CD8-positive, alpha-beta memory T cell (primary cell): ENCODE measurements around the gene DDX39B. TPM values are rescaled to one million over a fixed set of nuclear protein-coding genes. Genes with fewer than 3 reads are reported as not detected.
A peak's percentile ranks its signal among the peaks of the same experiment; 100 is the strongest.
"Not testable (repeated sequence)": the region's sequence is repeated elsewhere in the genome, so short reads cannot be mapped to it uniquely, and the experiment has no call there.

Source experiments
- CTCF ChIA-PET: fragments of 350-600 bp; sonication (Branson Sonifier 250); formaldehyde crosslinking; loops from one replicate; lab custom pipeline; 2021; ENCODE audit warnings: antibody characterized with exemption; lab: Charles Lee
- POLR2A ChIA-PET: fragments of 350-600 bp; sonication (Branson Sonifier 250); formaldehyde crosslinking; loops from one replicate; lab custom pipeline; 2021; ENCODE audit warnings: antibody characterized with exemption; lab: Charles Lee
- DNase-seq, 5 donors: peaks; one replicate each; pipeline versions ENCODE4 v3.0.0 to v3.0.0-alpha.2; 2020 to 2022; ENCODE audit warnings: mixed read lengths in 1 of 5
- H3K27ac ChIP-seq: one replicate; pipeline ENCODE4 v1.7.0; 2013; ENCODE audit warnings: low read depth, mild to moderate bottlenecking, low read length, moderate library complexity
- H3K27me3 ChIP-seq: 2 replicates; pipeline ENCODE4 v1.7.0; 2013; ENCODE audit warnings: low read length, mild to moderate bottlenecking; ENCODE audit not compliant: insufficient read depth, poor library complexity, severe bottlenecking
- H3K36me3 ChIP-seq: 2 replicates; pipeline ENCODE4 v1.7.0; 2013; ENCODE audit warnings: mild to moderate bottlenecking, low read length, moderate library complexity; ENCODE audit not compliant: insufficient read depth
- H3K4me1 ChIP-seq: 2 replicates; pipeline ENCODE4 v1.7.0; 2013; ENCODE audit warnings: mild to moderate bottlenecking, low read length, moderate library complexity; ENCODE audit not compliant: insufficient read depth
- H3K4me3 ChIP-seq: 2 replicates; pipeline ENCODE4 v1.7.0; 2013; ENCODE audit warnings: mild to moderate bottlenecking, low read length
- H3K9me3 ChIP-seq: 2 replicates; pipeline ENCODE4 v1.7.0; 2013; ENCODE audit warnings: mild to moderate bottlenecking, low read length
- H3K27ac Mint-ChIP-seq, 8 donors: one replicate each; pipeline ENCODE4 v1.8.0; 2020 to 2021; ENCODE audit warnings: mixed read lengths in 8 of 8, mild to moderate bottlenecking in 6 of 8, inconsistent platforms in 3 of 8, moderate library complexity in 3 of 8
- H3K27me3 Mint-ChIP-seq, 2 donors: one replicate each; pipeline ENCODE4 v1.8.0; 2020 to 2021; ENCODE audit warnings: mixed read lengths in 2 of 2, mild to moderate bottlenecking in 1 of 2, moderate library complexity in 1 of 2
- H3K36me3 Mint-ChIP-seq, 3 donors: one replicate each; pipeline ENCODE4 v1.8.0; 2020 to 2021; ENCODE audit warnings: mixed read lengths in 3 of 3, inconsistent platforms in 1 of 3, mild to moderate bottlenecking in 1 of 3
- H3K4me1 Mint-ChIP-seq, 3 donors: one replicate each; pipeline ENCODE4 v1.8.0; 2020 to 2021; ENCODE audit warnings: mixed read lengths in 3 of 3, inconsistent platforms in 1 of 3, mild to moderate bottlenecking in 1 of 3
- H3K4me3 Mint-ChIP-seq, 7 donors: one replicate each; pipeline ENCODE4 v1.8.0; 2020 to 2021; ENCODE audit warnings: mixed read lengths in 7 of 7, mild to moderate bottlenecking in 6 of 7, moderate library complexity in 4 of 7, inconsistent platforms in 2 of 7
- H3K9me3 Mint-ChIP-seq, 5 donors: one replicate each; pipeline ENCODE4 v1.8.0; 2020 to 2022; ENCODE audit warnings: mixed read lengths in 5 of 5, mild to moderate bottlenecking in 3 of 5, moderate library complexity in 2 of 5, inconsistent platforms in 1 of 5
- polyA plus RNA-seq: library from polyadenylated mRNA; unstranded; fragments of 300-500 nt; fragmentation: Illumina TruSeq; gene quantifications from one replicate; pipeline ENCODE4 v1.2.3, GENCODE V29; 2021
- total RNA-seq, 2 experiments: library from RNA; stranded (reverse); gene quantifications; one replicate each; pipeline ENCODE4 v1.2.3, GENCODE V29; 2021

DDX39B gene
- total and polyA plus RNA-seq, 3 experiments from 2014 or later = 85.7 to 658 (median 643) TPM

DNA sequence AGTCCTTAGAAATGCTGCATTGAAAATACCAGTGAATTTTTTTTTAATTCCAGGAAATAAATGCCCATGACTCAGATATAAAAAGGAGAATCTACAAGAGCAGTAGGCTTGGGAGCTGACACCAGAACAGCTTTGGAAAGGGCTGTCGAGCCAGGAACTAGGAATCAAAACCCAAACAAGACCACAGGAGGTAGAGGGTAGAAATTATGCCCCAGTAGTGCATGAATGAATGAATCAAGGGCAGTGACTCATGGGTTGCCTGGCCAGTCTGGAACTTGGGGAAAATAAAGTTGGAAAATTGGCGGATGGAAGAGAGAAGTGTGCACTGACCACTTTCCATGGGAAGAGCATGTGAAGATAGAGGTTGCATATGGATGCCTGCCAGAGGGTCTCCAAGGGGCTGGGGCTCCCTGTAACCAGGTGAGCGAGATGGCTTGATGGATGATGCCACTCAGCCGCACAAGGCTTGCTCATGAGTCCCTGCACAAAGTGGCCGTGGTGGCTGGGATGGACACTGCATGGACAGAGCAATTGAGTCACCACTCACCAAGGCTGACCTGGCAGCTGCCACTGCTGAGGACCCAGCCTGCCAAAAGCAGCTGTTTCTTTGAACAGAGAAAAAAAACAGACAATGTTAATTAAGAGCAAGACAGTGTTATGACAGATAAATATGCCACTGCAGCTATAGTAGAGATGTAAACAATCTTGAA lies 28.2 kb downstream of the DDX39B start:
- no peak for DNase-seq
- H3K4me1 ChIP-seq = no peaks in the 10 kb centered on the region
- Mint-ChIP-seq H3K4me1 (no peaks in the 10 kb centered on the region), H3K36me3 (peaks cover 0 to 29% (median 2%) of the 10 kb centered on the region in 3 donors), H3K9me3 (no peaks in the 10 kb centered on the region), H3K27ac (no peak overlapping the region), H3K4me3 (no peak overlapping the region), H3K27me3 (peaks cover 2 to 8% of the 10 kb centered on the region in 2 donors)
- peaks cover 3% of the 10 kb centered on the region for H3K36me3 ChIP-seq
- no peak overlapping the region for H3K4me3 ChIP-seq
- ChIA-PET CTCF (no interaction called here), POLR2A (interaction anchor here (0.9 kb wide), 1 partner anchor 19 kb away, joined by 3 read pairs; no protein-coding TSS in a partner anchor)
- H3K27me3 ChIP-seq = no peaks in the 10 kb centered on the region
- H3K9me3 ChIP-seq = no peaks in the 10 kb centered on the region
- no peak overlapping the region for H3K27ac ChIP-seq

GRCh38 chr6:31510007-31510406 lies 31.8 kb downstream of the DDX39B start:
- ChIA-PET POLR2A (no interaction called here), CTCF (interaction anchor here (1.2 kb wide), 1 partner anchor 15 kb away, joined by 3 read pairs; no protein-coding TSS in a partner anchor)
- Mint-ChIP-seq H3K36me3 (peaks cover 6 to 64% (median 8%) of the 10 kb centered on the region in 3 donors), H3K4me1 (peaks cover 4 to 7% (median 7%) of the 10 kb centered on the region in 3 donors), H3K4me3 (no peak overlapping the region), H3K9me3 (no peaks in the 10 kb centered on the region), H3K27me3 (peaks cover 0 to 2% of the 10 kb centered on the region in 2 donors), H3K27ac (peak overlapping the region in 2 of 8 donors; percentile 3 to 29)
- no peak for DNase-seq
- Histone ChIP-seq H3K36me3 (peaks cover 32% of the 10 kb centered on the region), H3K4me3 (no peak overlapping the region), H3K27ac (no peak overlapping the region), H3K4me1 (no peaks in the 10 kb centered on the region), H3K9me3 (no peaks in the 10 kb centered on the region), H3K27me3 (no peaks in the 10 kb centered on the region)

- H3K27ac ChIP-seq, H3K4me3 Mint-ChIP-seq, H3K9me3 Mint-ChIP-seq, POLR2A ChIA-PET, H3K9me3 ChIP-seq, H3K4me1 ChIP-seq, CTCF ChIA-PET, H3K27me3 Mint-ChIP-seq, DNase-seq, H3K27me3 ChIP-seq, H3K4me3 ChIP-seq: not testable (repeated sequence)
- peaks cover 6 to 67% (median 8%) of the 10 kb centered on the region in 3 donors for H3K36me3 Mint-ChIP-seq
- H3K27ac Mint-ChIP-seq = peak overlapping the region in 3 of 8 donors; percentile 7 to 67 (median 47)
- peaks cover 32% of the 10 kb centered on the region for H3K36me3 ChIP-seq
- H3K4me1 Mint-ChIP-seq = peaks cover 7 to 14% (median 13%) of the 10 kb centered on the region in 3 donors
Observed at GRCh38 chr6:31509036-31509435, 32.8 kb downstream of the DDX39B start.

DNA sequence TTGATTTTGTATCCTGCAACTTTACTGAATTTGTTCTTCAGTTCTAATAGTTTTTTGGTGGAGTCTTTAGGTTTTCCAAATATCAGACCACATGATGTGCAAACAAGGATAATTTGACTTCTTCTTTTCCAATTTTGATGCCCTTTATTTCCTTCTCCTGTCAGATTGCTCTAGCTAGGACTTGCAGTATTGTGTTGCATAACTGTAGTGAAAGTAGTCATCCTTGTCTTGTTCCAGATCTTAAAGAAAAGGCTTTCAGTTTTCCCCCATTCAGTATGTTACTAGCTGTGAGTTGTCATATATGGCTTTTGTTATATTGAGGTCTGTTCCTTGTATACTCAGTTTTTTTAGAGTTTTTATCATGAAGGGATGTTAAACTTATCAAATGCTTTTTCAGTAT lies 39.2 kb downstream of the DDX39B start:
- Mint-ChIP-seq H3K4me3 (peak overlapping the region in 1 of 7 donors; percentile 68), H3K27ac (peak overlapping the region in 7 of 8 donors; percentile 13 to 88 (median 42))
- POLR2A ChIA-PET = no interaction called here

GRCh38 chr6:31499648-31500047 lies 42.2 kb downstream of the DDX39B start:
- H3K27ac Mint-ChIP-seq = peak overlapping the region in 3 of 8 donors; percentile 8 to 47 (median 46)
- H3K27me3 ChIP-seq, H3K9me3 ChIP-seq, DNase-seq, H3K36me3 Mint-ChIP-seq, H3K27me3 Mint-ChIP-seq, H3K36me3 ChIP-seq, CTCF ChIA-PET, H3K9me3 Mint-ChIP-seq, H3K4me3 ChIP-seq, H3K27ac ChIP-seq: not testable (repeated sequence)
- peak overlapping the region in 6 of 7 donors; percentile 71 to 94 (median 90) for H3K4me3 Mint-ChIP-seq
- peaks cover 19% of the 10 kb centered on the region for H3K4me1 ChIP-seq
- peaks cover 64 to 91% (median 86%) of the 10 kb centered on the region in 3 donors for H3K4me1 Mint-ChIP-seq
- POLR2A ChIA-PET = interaction anchor here (0.6 kb wide), 1 partner anchor 12 kb away, joined by 4 read pairs; no protein-coding TSS in a partner anchor

More for the DNA sequence above, 39.2 kb downstream of the DDX39B start:
- peaks cover 0 to 2% (median 0%) of the 10 kb centered on the region in 5 donors for H3K9me3 Mint-ChIP-seq
- Histone ChIP-seq H3K27me3 (no peaks in the 10 kb centered on the region), H3K36me3 (peaks cover 25% of the 10 kb centered on the region), H3K27ac (no peak overlapping the region), H3K4me3 (no peak overlapping the region), H3K4me1 (peaks cover 9% of the 10 kb centered on the region), H3K9me3 (no peaks in the 10 kb centered on the region)
- DNase-seq = no peak
- H3K4me1 Mint-ChIP-seq = peaks cover 46 to 72% (median 68%) of the 10 kb centered on the region in 3 donors
- peaks cover 2 to 33% (median 8%) of the 10 kb centered on the region in 3 donors for H3K36me3 Mint-ChIP-seq
- CTCF ChIA-PET = interaction anchor here (1.3 kb wide), 1 partner anchor 8 kb away, joined by 3 read pairs; no protein-coding TSS in a partner anchor
- H3K27me3 Mint-ChIP-seq = no peaks in the 10 kb centered on the region

DNA sequence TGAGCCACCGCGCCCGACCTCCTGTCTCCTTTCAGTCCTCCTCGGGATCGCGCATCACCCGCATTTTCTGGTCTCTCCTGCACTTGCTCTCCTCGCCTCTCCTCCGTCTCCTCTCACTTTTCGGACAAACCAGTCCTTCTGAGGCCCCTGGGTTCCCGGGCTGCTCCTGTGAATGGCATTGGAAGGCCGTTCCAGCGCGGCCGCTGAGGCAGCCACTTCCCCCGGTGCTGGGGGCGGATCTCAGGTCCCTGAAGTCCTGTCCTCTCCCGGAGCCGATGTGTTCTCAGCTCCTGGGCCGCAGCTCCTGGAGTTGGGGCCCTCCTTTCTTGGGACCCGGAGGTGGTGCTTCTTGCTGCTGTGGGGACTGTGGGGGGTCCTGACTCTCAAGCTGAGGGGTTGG lies 43.1 kb downstream of the DDX39B start:
- Mint-ChIP-seq H3K36me3 (peaks cover 0 to 10% (median 0%) of the 10 kb centered on the region in 3 donors), H3K27me3 (no peaks in the 10 kb centered on the region), H3K4me1 (peaks cover 65 to 86% (median 82%) of the 10 kb centered on the region in 3 donors), H3K4me3 (peak overlapping the region; percentile 85 to 96 (median 91)), H3K27ac (peak overlapping the region; percentile 23 to 89 (median 75)), H3K9me3 (peaks cover 0 to 2% (median 0%) of the 10 kb centered on the region in 5 donors)
- H3K9me3 ChIP-seq = no peaks in the 10 kb centered on the region
- no peak overlapping the region for H3K27ac ChIP-seq
- POLR2A ChIA-PET = interaction anchor here (0.6 to 2.9 kb wide), 3 partner anchors 40 to 50 kb away, joined by 4 to 18 read pairs (median 8); partner anchors contain the start of gene DDX39B
- H3K36me3 ChIP-seq = no peaks in the 10 kb centered on the region
- H3K4me3 ChIP-seq = peak overlapping the region; percentile 28
- no peaks in the 10 kb centered on the region for H3K27me3 ChIP-seq
- H3K4me1 ChIP-seq = peaks cover 20% of the 10 kb centered on the region
- no peak for DNase-seq
- CTCF ChIA-PET = no interaction called here

GRCh38 chr6:31497531-31498476 lies 44.0 kb downstream of the DDX39B start, which contains the start of gene MICB:
TSS of gene MICB (plus strand) at chr6:31498145. CDS start at chr6:31498194, 49 bp downstream.
- Histone ChIP-seq H3K4me1 (peaks cover 27% of the 10 kb centered on the region), H3K36me3 (no peaks in the 10 kb centered on the region), H3K27me3 (no peaks in the 10 kb centered on the region), H3K4me3 (peak within 1 kb of the TSS; percentile 84), H3K9me3 (no peaks in the 10 kb centered on the region), H3K27ac (peak within 1 kb of the TSS; percentile 70)
- ChIA-PET CTCF (interaction anchor here (1.0 to 2.5 kb wide), 4 partner anchors 44 to 101 kb away, joined by 3 to 10 read pairs (median 6); partner anchors contain the start of genes DDX39B and LTB), POLR2A (interaction anchor here (0.6 to 2.9 kb wide), 4 partner anchors 41 to 51 kb away, joined by 3 to 18 read pairs (median 6); partner anchors contain the start of genes DDX39B and NFKBIL1)
- Mint-ChIP-seq H3K27me3 (no peaks in the 10 kb centered on the region), H3K36me3 (peaks cover 0 to 10% (median 0%) of the 10 kb centered on the region in 3 donors), H3K4me1 (peaks cover 68 to 83% (median 80%) of the 10 kb centered on the region in 3 donors), H3K9me3 (peaks cover 0 to 2% (median 0%) of the 10 kb centered on the region in 5 donors), H3K27ac (peak within 1 kb of the TSS; percentile 76 to 95 (median 94)), H3K4me3 (peak within 1 kb of the TSS; percentile 88 to 96 (median 93))
- DNase-seq = peak; percentile 78 to 89 (median 84)
